GM12878 (cell line): Measurements from ENCODE around the gene CDKN2B-AS1. TPM values are rescaled to one million over a fixed set of nuclear protein-coding genes. Genes with fewer than 3 reads are reported as not detected.

Source experiments
- CREM ChIP-seq: IDR thresholded peaks from 2 replicates; pipeline ENCODE4 v1.6.1; 2014; ENCODE audit warnings: antibody characterized with exemption, low read depth
- CTCF ChIP-seq, 3 experiments: IDR thresholded peaks in 2 of 3; conservative IDR thresholded peaks in 1 of 3; 2 replicates each; pipeline ENCODE4 v1.5.1; 2011; ENCODE audit warnings: low read depth in 3 of 3, low read length in 3 of 3, mild to moderate bottlenecking in 3 of 3, control low read depth in 2 of 3, moderate library complexity in 2 of 3, inconsistent platforms in 1 of 3, mixed read lengths in 1 of 3; ENCODE audit not compliant: control insufficient read depth in 2 of 3, insufficient read depth in 1 of 3; ENCODE audit errors: extremely low read depth in 1 of 3
- REST ChIP-seq: IDR thresholded peaks from 2 replicates; pipeline ENCODE4 v1.6.1; 2012; ENCODE audit warnings: mild to moderate bottlenecking, low read depth, low read length
- polyA plus RNA-seq, 11 experiments: library from polyadenylated mRNA; depleted of rRNA in 4 of 11; unstranded in 6 of 11; stranded (reverse) in 5 of 11; fragments of >200 nt; fragmentation: Nextera tagmentation in 4 of 11; fragmentation: Illumina TruSeq in 1 of 11; extraction: Ambion mirVana in 4 of 11; extraction: Trizol in 1 of 11; gene quantifications; 1 replicate in 1 of 11; 2 replicates in 10 of 11; pipeline versions ENCODE4 v1.2.1 to v1.2.3, GENCODE V29; 2011 to 2016; ENCODE audit warnings: inconsistent platforms in 2 of 11, missing spikeins in 2 of 11, low read depth in 1 of 11
- total RNA-seq, 4 experiments: library from RNA; depleted of rRNA in 3 of 4; stranded (reverse); fragments of >200 nt in 3 of 4; fragmentation: Illumina TruSeq in 1 of 4; extraction: Trizol in 1 of 4; gene quantifications; 2 replicates each; pipeline versions ENCODE4 v1.2.1 to v1.2.3, GENCODE V29; 2013 to 2021

CDKN2B-AS1 gene
- total and polyA plus RNA-seq, 10 of the 15 experiments (the other 5 are each of a cell fraction or from before 2014, with no cell fraction given) = 0.22 to 2.2 (median 1.0) TPM; not detected in 1

GRCh38 chr9:21969011-21969940 lies 25.3 kb upstream of the CDKN2B-AS1 start (continued):
- no peak for TF ChIP-seq REST
- no peak for TF ChIP-seq CREM
- TF ChIP-seq CTCF (IDR thresholded peaks at IDR 0.05 in 2 of 3, conservative IDR thresholded peaks at IDR 0.05 in 1 of 3; ENCODE audit: control insufficient read depth in 2 of 3, extremely low read depth in 1 of 3, insufficient read depth in 1 of 3, low read depth in 3 of 3, low read length in 3 of 3) = no peak
